HepG2 (cell line): ENCODE results near the gene TOMM20. TPM values are rescaled to one million over a fixed set of nuclear protein-coding genes. Genes with fewer than 3 reads are reported as not detected.

ENCODE experiments used
- CENPT ChIP-seq: sonication (generic); formaldehyde crosslinking; IDR thresholded peaks from 2 replicates; pipeline ENCODE4 v1.8.0; 2022; ENCODE audit warnings: low read depth, mild to moderate bottlenecking, moderate library complexity, missing genetic modification reagents
- DNMT1 ChIP-seq: sonication (generic); formaldehyde crosslinking; IDR thresholded peaks from 2 replicates; pipeline ENCODE4 v1.5.1; 2020; ENCODE audit warnings: mild to moderate bottlenecking, missing genetic modification reagents
- FOXO1 ChIP-seq: sonication (generic); formaldehyde crosslinking; IDR thresholded peaks from 2 replicates; pipeline ENCODE4 v1.4.0; 2020; ENCODE audit warnings: missing genetic modification reagents
- KLF16 ChIP-seq, 2 experiments: sonication (generic) in 1 of 2; formaldehyde crosslinking in 1 of 2; IDR thresholded peaks; 2 replicates each; pipeline versions ENCODE4 v1.6.1 to v1.8.0; 2016 to 2023; ENCODE audit warnings: missing genetic modification reagents in 2 of 2, missing compliant biosample characterization in 1 of 2
- MAFF ChIP-seq: IDR thresholded peaks from 2 replicates; pipeline ENCODE4 v1.6.1; 2011; ENCODE audit warnings: low read depth, low read length, improper control_type of control experiment
- NCOA2 ChIP-seq: sonication (generic); formaldehyde crosslinking; IDR thresholded peaks from 2 replicates; pipeline ENCODE4 v1.8.0; 2022; ENCODE audit warnings: inconsistent platforms
- NR1H2 ChIP-seq: sonication (generic); formaldehyde crosslinking; IDR thresholded peaks from 2 replicates; pipeline ENCODE4 v1.8.1; 2022; ENCODE audit warnings: low read depth, missing genetic modification reagents, borderline replicate concordance
- SIN3A ChIP-seq: IDR thresholded peaks from 2 replicates; pipeline ENCODE4 v1.6.1; 2011; ENCODE audit warnings: low read depth, mild to moderate bottlenecking, control low read depth, low read length, borderline replicate concordance
- SRSF9 ChIP-seq: fragments of 200-400 bp; formaldehyde crosslinking; IDR thresholded peaks from 2 replicates; pipeline ENCODE4 v1.6.1; 2018; ENCODE audit warnings: borderline replicate concordance, mild to moderate bottlenecking, low read depth, low read length; ENCODE audit not compliant: insufficient read depth, poor library complexity, severe bottlenecking
- THYN1 ChIP-seq: sonication (generic); formaldehyde crosslinking; IDR thresholded peaks from 2 replicates; pipeline ENCODE4 v1.8.1; 2023; ENCODE audit warnings: low read depth, mild to moderate bottlenecking, moderate library complexity, missing genetic modification reagents, borderline replicate concordance
- ZEB1 ChIP-seq: IDR thresholded peaks from 2 replicates; pipeline ENCODE4 v1.6.1; 2012; ENCODE audit warnings: mild to moderate bottlenecking, low read depth, inconsistent platforms; ENCODE audit not compliant: insufficient replicate concordance
- ZNF3 ChIP-seq: IDR thresholded peaks from 2 replicates; pipeline ENCODE4 v1.7.0; 2017; ENCODE audit warnings: inconsistent platforms
- ZNF337 ChIP-seq: sonication (generic); formaldehyde crosslinking; IDR thresholded peaks from 2 replicates; pipeline ENCODE4 v1.5.1; 2020; ENCODE audit warnings: missing genetic modification reagents, low read depth, mild to moderate bottlenecking, borderline replicate concordance
- ZNF557 ChIP-seq: sonication (generic); formaldehyde crosslinking; IDR thresholded peaks from 2 replicates; pipeline ENCODE4 v1.4.0; 2020; ENCODE audit warnings: missing genetic modification reagents
- ZNF644 ChIP-seq: IDR thresholded peaks from 2 replicates; pipeline ENCODE4 v1.6.1; 2016; ENCODE audit warnings: low read depth
- ZNF883 ChIP-seq: sonication (generic); formaldehyde crosslinking; IDR thresholded peaks from 2 replicates; pipeline ENCODE4 v1.5.1; 2020; ENCODE audit warnings: mild to moderate bottlenecking, missing genetic modification reagents; ENCODE audit errors: not compliant biosample characterization
- ZSCAN30 ChIP-seq: sonication (generic); formaldehyde crosslinking; IDR thresholded peaks from 2 replicates; pipeline ENCODE4 v1.5.0; 2020; ENCODE audit warnings: mild to moderate bottlenecking, missing genetic modification reagents
- polyA plus RNA-seq, 8 experiments: library from polyadenylated mRNA; depleted of rRNA in 3 of 8; stranded (reverse) in 7 of 8; unstranded in 1 of 8; fragments of >200 nt; fragmentation: Illumina TruSeq in 4 of 8; extraction: Trizol in 4 of 8; gene quantifications; 2 replicates each; pipeline versions ENCODE4 v1.2.1 to v1.2.3, GENCODE V29; 2011 to 2016; ENCODE audit warnings: low read depth in 4 of 8, missing spikeins in 1 of 8, mixed read lengths in 1 of 8; ENCODE audit not compliant: insufficient read depth in 1 of 8
- total RNA-seq, 5 experiments: library from RNA; depleted of rRNA; stranded (reverse); fragments of >200 nt; fragmentation: Illumina TruSeq; extraction: Trizol; gene quantifications; 2 replicates each; pipeline ENCODE4 v1.2.3, GENCODE V29; 2016; ENCODE audit warnings: low read depth in 1 of 5
- TF ChIP-seq, protein P1 (sequence below): sonication (generic); formaldehyde crosslinking; IDR thresholded peaks from 2 replicates; pipeline ENCODE4 v1.4.0; 2020; ENCODE audit warnings: missing genetic modification reagents
- TF ChIP-seq, protein P2 (sequence below): IDR thresholded peaks from 2 replicates; pipeline ENCODE4 v1.6.1; 2016; ENCODE audit warnings: missing genetic modification reagents, missing compliant biosample characterization
- TF ChIP-seq, protein P3 (sequence below): sonication (generic); formaldehyde crosslinking; IDR thresholded peaks from 2 replicates; pipeline ENCODE4 v1.9.0; 2021; ENCODE audit warnings: missing genetic modification reagents, mild to moderate bottlenecking, borderline replicate concordance
- TF ChIP-seq, protein P4 (sequence below): fragments of 450-650 bp; IDR thresholded peaks from 2 replicates; pipeline ENCODE4 v1.6.1; 2017
- TF ChIP-seq, protein P5 (sequence below): sonication (generic); formaldehyde crosslinking; IDR thresholded peaks from 2 replicates; pipeline ENCODE4 v1.8.0; 2022; ENCODE audit warnings: missing genetic modification reagents, mild to moderate bottlenecking, moderate library complexity, borderline replicate concordance

TOMM20 gene
- total and polyA plus RNA-seq, 2 of the 13 experiments (the other 11 are each of a cell fraction or from before 2014, with no cell fraction given): 153 to 376 TPM

DNA sequence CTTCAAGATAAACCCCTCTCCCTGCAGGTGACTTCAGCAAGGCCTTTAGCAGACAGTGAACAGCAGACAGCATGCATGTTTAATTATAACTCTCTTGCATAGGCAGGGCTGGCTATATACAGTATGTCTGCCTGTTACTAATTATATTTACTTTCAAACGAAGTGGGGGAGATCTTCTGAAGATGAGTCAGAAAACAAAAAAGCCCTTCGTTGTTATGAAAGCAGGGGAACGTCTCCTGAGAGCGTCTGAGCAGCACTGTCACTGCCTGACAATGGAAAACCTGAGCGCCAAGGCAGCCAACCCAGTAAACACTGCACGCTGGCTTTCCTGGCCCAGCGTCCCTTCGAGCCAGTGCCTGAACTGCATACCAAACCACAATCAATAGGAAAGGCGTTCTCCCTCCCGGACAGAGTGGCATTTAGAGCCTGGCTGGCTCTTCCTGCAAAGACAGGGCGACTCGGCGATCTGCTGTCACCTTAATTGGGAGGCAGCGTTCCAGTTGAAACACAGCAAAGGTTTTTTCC, 54.1 kb downstream of the TOMM20 start (continued):
- TF ChIP-seq, protein P1, sequence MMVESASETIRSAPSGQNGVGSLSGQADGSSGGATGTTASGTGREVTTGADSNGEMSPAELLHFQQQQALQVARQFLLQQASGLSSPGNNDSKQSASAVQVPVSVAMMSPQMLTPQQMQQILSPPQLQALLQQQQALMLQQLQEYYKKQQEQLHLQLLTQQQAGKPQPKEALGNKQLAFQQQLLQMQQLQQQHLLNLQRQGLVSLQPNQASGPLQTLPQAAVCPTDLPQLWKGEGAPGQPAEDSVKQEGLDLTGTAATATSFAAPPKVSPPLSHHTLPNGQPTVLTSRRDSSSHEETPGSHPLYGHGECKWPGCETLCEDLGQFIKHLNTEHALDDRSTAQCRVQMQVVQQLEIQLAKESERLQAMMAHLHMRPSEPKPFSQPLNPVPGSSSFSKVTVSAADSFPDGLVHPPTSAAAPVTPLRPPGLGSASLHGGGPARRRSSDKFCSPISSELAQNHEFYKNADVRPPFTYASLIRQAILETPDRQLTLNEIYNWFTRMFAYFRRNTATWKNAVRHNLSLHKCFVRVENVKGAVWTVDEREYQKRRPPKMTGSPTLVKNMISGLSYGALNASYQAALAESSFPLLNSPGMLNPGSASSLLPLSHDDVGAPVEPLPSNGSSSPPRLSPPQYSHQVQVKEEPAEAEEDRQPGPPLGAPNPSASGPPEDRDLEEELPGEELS (CRISPR knock-in tag): peak; percentile 29; the same call in 1 of the 2 replicates
- TF ChIP-seq THYN1: no peak
- TF ChIP-seq, protein P2, sequence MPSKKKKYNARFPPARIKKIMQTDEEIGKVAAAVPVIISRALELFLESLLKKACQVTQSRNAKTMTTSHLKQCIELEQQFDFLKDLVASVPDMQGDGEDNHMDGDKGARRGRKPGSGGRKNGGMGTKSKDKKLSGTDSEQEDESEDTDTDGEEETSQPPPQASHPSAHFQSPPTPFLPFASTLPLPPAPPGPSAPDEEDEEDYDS (CRISPR knock-in tag): no peak
- TF ChIP-seq SIN3A: no peak
- no peak for TF ChIP-seq ZNF337
- TF ChIP-seq ZNF644 (CRISPR knock-in tag): no peak
- TF ChIP-seq, protein P3, sequence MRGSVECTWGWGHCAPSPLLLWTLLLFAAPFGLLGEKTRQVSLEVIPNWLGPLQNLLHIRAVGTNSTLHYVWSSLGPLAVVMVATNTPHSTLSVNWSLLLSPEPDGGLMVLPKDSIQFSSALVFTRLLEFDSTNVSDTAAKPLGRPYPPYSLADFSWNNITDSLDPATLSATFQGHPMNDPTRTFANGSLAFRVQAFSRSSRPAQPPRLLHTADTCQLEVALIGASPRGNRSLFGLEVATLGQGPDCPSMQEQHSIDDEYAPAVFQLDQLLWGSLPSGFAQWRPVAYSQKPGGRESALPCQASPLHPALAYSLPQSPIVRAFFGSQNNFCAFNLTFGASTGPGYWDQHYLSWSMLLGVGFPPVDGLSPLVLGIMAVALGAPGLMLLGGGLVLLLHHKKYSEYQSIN (CRISPR knock-in tag): no peak
- TF ChIP-seq ZNF557 (CRISPR knock-in tag): no peak
- peak; percentile 17; the same call in 1 of the 2 replicates for TF ChIP-seq NCOA2 (CRISPR knock-in tag)
- TF ChIP-seq DNMT1 (CRISPR knock-in tag): no peak
- no peak for TF ChIP-seq ZNF883 (CRISPR knock-in tag)
- TF ChIP-seq KLF16 (CRISPR knock-in tag; IDR thresholded peaks at IDR 0.05): no peak
- no peak for TF ChIP-seq ZNF3 (CRISPR knock-in tag)
- TF ChIP-seq, protein P4, sequence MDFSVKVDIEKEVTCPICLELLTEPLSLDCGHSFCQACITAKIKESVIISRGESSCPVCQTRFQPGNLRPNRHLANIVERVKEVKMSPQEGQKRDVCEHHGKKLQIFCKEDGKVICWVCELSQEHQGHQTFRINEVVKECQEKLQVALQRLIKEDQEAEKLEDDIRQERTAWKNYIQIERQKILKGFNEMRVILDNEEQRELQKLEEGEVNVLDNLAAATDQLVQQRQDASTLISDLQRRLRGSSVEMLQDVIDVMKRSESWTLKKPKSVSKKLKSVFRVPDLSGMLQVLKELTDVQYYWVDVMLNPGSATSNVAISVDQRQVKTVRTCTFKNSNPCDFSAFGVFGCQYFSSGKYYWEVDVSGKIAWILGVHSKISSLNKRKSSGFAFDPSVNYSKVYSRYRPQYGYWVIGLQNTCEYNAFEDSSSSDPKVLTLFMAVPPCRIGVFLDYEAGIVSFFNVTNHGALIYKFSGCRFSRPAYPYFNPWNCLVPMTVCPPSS: no peak
- no peak for TF ChIP-seq ZEB1
- no peak; the same call in 1 of the 2 replicates for TF ChIP-seq NR1H2 (CRISPR knock-in tag)
- TF ChIP-seq FOXO1: peak; percentile 42; the same call in 1 of the 2 replicates
- TF ChIP-seq CENPT (CRISPR knock-in tag): no peak
- no peak for TF ChIP-seq ZSCAN30 (CRISPR knock-in tag)
- TF ChIP-seq MAFF: no peak
- TF ChIP-seq, protein P5, sequence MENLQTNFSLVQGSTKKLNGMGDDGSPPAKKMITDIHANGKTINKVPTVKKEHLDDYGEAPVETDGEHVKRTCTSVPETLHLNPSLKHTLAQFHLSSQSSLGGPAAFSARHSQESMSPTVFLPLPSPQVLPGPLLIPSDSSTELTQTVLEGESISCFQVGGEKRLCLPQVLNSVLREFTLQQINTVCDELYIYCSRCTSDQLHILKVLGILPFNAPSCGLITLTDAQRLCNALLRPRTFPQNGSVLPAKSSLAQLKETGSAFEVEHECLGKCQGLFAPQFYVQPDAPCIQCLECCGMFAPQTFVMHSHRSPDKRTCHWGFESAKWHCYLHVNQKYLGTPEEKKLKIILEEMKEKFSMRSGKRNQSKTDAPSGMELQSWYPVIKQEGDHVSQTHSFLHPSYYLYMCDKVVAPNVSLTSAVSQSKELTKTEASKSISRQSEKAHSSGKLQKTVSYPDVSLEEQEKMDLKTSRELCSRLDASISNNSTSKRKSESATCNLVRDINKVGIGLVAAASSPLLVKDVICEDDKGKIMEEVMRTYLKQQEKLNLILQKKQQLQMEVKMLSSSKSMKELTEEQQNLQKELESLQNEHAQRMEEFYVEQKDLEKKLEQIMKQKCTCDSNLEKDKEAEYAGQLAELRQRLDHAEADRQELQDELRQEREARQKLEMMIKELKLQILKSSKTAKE (CRISPR knock-in tag): peak; percentile 68; the same call in 1 of the 2 replicates
- no peak for TF ChIP-seq SRSF9
